ENCODE data around the gene THRSP. TPM values are rescaled to one million over a fixed set of nuclear protein-coding genes. Genes with fewer than 3 reads are reported as not detected.

Gene THRSP
- total and polyA plus RNA-seq, 2 experiments from 2014 or later = not detected

DNA sequence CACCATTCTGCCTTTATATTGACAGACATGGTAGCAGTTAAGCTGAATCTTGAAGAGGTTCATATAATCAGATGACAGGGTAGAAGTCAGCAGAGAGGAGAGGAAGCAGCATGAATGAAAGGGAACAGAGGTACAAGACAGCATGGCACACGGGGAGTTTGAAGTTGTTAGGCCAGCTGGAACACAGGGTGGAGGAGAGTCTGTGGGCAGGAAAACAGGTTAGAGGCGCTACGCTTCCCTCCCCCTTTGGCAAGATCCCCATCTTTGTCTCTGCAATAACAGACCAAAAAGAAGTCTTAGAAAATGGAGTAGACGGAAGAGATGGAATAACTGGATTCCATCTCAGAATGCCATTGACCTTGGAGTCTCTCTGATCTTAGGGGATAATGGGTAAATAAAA lies 36.0 kb downstream of the THRSP start:
- Mint-ChIP-seq H3K9me3 (no peaks in the 10 kb centered on the region), H3K4me1 (no peaks in the 10 kb centered on the region), H3K27ac (no peak overlapping the region), H3K36me3 (ENCODE audit: low read depth) (peaks cover 48% of the 10 kb centered on the region), H3K4me3 (no peak overlapping the region), H3K27me3 (ENCODE audit: insufficient read depth, low read depth, poor library complexity) (peaks cover 3% of the 10 kb centered on the region)
- Histone ChIP-seq H3K4me2 (no peak overlapping the region), H3F3A (replicated peaks; ENCODE audit: low read depth) (no peaks in the 10 kb centered on the region), H3K36me3 (ENCODE audit: insufficient read depth) (peaks cover 30% of the 10 kb centered on the region), H2AFZ (no peak overlapping the region), H4K20me1 (replicated peaks; ENCODE audit: insufficient read depth) (no peaks in the 10 kb centered on the region), H3K27ac (ENCODE audit: low read depth) (no peak overlapping the region), H3K27me3 (ENCODE audit: insufficient read depth) (no peaks in the 10 kb centered on the region), H3K79me2 (replicated peaks; ENCODE audit: insufficient read depth) (no peaks in the 10 kb centered on the region), H3K4me1 (ENCODE audit: insufficient read depth) (no peaks in the 10 kb centered on the region), H3K9me2 (ENCODE audit: insufficient read depth) (no peaks in the 10 kb centered on the region), H3K4me3 (no peak overlapping the region)
- no peak for DNase-seq (ENCODE audit: low spot score)
- TF ChIP-seq, protein P1, sequence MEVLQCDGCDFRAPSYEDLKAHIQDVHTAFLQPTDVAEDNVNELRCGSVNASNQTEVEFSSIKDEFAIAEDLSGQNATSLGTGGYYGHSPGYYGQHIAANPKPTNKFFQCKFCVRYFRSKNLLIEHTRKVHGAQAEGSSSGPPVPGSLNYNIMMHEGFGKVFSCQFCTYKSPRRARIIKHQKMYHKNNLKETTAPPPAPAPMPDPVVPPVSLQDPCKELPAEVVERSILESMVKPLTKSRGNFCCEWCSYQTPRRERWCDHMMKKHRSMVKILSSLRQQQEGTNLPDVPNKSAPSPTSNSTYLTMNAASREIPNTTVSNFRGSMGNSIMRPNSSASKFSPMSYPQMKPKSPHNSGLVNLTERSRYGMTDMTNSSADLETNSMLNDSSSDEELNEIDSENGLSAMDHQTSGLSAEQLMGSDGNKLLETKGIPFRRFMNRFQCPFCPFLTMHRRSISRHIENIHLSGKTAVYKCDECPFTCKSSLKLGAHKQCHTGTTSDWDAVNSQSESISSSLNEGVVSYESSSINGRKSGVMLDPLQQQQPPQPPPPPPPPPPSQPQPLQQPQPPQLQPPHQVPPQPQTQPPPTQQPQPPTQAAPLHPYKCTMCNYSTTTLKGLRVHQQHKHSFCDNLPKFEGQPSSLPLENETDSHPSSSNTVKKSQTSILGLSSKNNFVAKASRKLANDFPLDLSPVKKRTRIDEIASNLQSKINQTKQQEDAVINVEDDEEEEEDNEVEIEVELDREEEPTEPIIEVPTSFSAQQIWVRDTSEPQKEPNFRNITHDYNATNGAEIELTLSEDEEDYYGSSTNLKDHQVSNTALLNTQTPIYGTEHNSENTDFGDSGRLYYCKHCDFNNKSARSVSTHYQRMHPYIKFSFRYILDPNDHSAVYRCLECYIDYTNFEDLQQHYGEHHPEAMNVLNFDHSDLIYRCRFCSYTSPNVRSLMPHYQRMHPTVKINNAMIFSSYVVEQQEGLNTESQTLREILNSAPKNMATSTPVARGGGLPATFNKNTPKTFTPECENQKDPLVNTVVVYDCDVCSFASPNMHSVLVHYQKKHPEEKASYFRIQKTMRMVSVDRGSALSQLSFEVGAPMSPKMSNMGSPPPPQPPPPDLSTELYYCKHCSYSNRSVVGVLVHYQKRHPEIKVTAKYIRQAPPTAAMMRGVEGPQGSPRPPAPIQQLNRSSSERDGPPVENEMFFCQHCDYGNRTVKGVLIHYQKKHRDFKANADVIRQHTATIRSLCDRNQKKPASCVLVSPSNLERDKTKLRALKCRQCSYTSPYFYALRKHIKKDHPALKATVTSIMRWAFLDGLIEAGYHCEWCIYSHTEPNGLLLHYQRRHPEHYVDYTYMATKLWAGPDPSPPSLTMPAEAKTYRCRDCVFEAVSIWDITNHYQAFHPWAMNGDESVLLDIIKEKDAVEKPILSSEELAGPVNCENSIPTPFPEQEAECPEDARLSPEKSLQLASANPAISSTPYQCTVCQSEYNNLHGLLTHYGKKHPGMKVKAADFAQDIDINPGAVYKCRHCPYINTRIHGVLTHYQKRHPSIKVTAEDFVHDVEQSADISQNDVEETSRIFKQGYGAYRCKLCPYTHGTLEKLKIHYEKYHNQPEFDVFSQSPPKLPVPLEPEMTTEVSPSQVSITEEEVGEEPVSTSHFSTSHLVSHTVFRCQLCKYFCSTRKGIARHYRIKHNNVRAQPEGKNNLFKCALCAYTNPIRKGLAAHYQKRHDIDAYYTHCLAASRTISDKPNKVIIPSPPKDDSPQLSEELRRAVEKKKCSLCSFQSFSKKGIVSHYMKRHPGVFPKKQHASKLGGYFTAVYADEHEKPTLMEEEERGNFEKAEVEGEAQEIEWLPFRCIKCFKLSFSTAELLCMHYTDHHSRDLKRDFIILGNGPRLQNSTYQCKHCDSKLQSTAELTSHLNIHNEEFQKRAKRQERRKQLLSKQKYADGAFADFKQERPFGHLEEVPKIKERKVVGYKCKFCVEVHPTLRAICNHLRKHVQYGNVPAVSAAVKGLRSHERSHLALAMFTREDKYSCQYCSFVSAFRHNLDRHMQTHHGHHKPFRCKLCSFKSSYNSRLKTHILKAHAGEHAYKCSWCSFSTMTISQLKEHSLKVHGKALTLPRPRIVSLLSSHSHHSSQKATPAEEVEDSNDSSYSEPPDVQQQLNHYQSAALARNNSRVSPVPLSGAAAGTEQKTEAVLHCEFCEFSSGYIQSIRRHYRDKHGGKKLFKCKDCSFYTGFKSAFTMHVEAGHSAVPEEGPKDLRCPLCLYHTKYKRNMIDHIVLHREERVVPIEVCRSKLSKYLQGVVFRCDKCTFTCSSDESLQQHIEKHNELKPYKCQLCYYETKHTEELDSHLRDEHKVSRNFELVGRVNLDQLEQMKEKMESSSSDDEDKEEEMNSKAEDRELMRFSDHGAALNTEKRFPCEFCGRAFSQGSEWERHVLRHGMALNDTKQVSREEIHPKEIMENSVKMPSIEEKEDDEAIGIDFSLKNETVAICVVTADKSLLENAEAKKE (CRISPR knock-in tag; IDR thresholded peaks at IDR 0.05) = no peak
- TF ChIP-seq CREB1 (CRISPR knock-in tag; IDR thresholded peaks at IDR 0.05; ENCODE audit: low read depth) (no peak), ZNF331 (CRISPR knock-in tag; IDR thresholded peaks at IDR 0.05; ENCODE audit: low read depth) (no peak), STAT1 (IDR thresholded peaks at IDR 0.05; ENCODE audit: unreplicated experiment) (no peak)
- no peak for ATAC-seq

DNA sequence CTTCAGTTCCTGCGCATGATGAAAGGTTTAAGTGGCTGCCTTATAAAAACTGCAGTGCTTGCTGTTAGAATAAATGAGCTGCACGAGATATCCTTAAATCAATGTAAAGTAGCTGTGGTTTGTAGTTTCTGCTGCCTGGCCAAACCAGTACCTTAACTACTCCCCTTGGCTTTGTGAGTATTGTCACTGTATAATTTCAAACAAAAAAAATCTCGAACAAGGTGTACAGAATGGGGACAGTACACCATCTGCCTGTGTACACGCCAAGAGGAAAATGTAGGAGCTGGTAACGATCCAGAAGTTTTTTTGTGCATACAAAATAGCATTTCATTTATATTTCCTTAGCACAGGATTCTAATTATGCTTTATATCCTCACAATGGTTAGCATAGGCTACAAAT lies 36.6 kb downstream of the THRSP start:
- Mint-ChIP-seq H3K27ac (no peak overlapping the region), H3K27me3 (ENCODE audit: insufficient read depth, low read depth, poor library complexity) (peaks cover 3% of the 10 kb centered on the region), H3K4me1 (no peaks in the 10 kb centered on the region), H3K9me3 (no peaks in the 10 kb centered on the region), H3K4me3 (no peak overlapping the region), H3K36me3 (ENCODE audit: low read depth) (peaks cover 44% of the 10 kb centered on the region)
- H2AFZ ChIP-seq = no peak overlapping the region
- no peak overlapping the region for H3K4me3 ChIP-seq
- H3K4me1 ChIP-seq (ENCODE audit: insufficient read depth) = no peaks in the 10 kb centered on the region
- ATAC-seq (no peak), DNase-seq (ENCODE audit: low spot score) (no peak)
- no peak overlapping the region for H3K27ac ChIP-seq (ENCODE audit: low read depth)
- peaks cover 30% of the 10 kb centered on the region for H3K36me3 ChIP-seq (ENCODE audit: insufficient read depth)
- H3K9me2 ChIP-seq (ENCODE audit: insufficient read depth) = no peaks in the 10 kb centered on the region
- H3F3A ChIP-seq (replicated peaks; ENCODE audit: low read depth) = no peaks in the 10 kb centered on the region
- no peaks in the 10 kb centered on the region for H3K79me2 ChIP-seq (replicated peaks; ENCODE audit: insufficient read depth)
- no peak overlapping the region for H3K4me2 ChIP-seq
- no peaks in the 10 kb centered on the region for H3K27me3 ChIP-seq (ENCODE audit: insufficient read depth)
- no peaks in the 10 kb centered on the region for H4K20me1 ChIP-seq (replicated peaks; ENCODE audit: insufficient read depth)
- no peak for TF ChIP-seq CREB1 (CRISPR knock-in tag; IDR thresholded peaks at IDR 0.05; ENCODE audit: low read depth)
- TF ChIP-seq JUNB (IDR thresholded peaks at IDR 0.05; ENCODE audit: unreplicated experiment) = no peak
- TF ChIP-seq, protein P2, sequence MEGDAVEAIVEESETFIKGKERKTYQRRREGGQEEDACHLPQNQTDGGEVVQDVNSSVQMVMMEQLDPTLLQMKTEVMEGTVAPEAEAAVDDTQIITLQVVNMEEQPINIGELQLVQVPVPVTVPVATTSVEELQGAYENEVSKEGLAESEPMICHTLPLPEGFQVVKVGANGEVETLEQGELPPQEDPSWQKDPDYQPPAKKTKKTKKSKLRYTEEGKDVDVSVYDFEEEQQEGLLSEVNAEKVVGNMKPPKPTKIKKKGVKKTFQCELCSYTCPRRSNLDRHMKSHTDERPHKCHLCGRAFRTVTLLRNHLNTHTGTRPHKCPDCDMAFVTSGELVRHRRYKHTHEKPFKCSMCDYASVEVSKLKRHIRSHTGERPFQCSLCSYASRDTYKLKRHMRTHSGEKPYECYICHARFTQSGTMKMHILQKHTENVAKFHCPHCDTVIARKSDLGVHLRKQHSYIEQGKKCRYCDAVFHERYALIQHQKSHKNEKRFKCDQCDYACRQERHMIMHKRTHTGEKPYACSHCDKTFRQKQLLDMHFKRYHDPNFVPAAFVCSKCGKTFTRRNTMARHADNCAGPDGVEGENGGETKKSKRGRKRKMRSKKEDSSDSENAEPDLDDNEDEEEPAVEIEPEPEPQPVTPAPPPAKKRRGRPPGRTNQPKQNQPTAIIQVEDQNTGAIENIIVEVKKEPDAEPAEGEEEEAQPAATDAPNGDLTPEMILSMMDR (conservative IDR thresholded peaks at IDR 0.05; ENCODE audit: low read depth in 2 of 2) = no peak
- no peak for TF ChIP-seq POLR2AphosphoS5 (IDR thresholded peaks at IDR 0.05; ENCODE audit: low read depth)
- no peak for TF ChIP-seq EZH2phosphoT487 (IDR thresholded peaks at IDR 0.05; ENCODE audit: unreplicated experiment)
- TF ChIP-seq ZNF331 (CRISPR knock-in tag; IDR thresholded peaks at IDR 0.05; ENCODE audit: low read depth) = no peak
- TF ChIP-seq NANOG (IDR thresholded peaks at IDR 0.05; ENCODE audit: borderline replicate concordance) = no peak
- TF ChIP-seq, protein P3, sequence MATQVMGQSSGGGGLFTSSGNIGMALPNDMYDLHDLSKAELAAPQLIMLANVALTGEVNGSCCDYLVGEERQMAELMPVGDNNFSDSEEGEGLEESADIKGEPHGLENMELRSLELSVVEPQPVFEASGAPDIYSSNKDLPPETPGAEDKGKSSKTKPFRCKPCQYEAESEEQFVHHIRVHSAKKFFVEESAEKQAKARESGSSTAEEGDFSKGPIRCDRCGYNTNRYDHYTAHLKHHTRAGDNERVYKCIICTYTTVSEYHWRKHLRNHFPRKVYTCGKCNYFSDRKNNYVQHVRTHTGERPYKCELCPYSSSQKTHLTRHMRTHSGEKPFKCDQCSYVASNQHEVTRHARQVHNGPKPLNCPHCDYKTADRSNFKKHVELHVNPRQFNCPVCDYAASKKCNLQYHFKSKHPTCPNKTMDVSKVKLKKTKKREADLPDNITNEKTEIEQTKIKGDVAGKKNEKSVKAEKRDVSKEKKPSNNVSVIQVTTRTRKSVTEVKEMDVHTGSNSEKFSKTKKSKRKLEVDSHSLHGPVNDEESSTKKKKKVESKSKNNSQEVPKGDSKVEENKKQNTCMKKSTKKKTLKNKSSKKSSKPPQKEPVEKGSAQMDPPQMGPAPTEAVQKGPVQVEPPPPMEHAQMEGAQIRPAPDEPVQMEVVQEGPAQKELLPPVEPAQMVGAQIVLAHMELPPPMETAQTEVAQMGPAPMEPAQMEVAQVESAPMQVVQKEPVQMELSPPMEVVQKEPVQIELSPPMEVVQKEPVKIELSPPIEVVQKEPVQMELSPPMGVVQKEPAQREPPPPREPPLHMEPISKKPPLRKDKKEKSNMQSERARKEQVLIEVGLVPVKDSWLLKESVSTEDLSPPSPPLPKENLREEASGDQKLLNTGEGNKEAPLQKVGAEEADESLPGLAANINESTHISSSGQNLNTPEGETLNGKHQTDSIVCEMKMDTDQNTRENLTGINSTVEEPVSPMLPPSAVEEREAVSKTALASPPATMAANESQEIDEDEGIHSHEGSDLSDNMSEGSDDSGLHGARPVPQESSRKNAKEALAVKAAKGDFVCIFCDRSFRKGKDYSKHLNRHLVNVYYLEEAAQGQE (IDR thresholded peaks at IDR 0.05; ENCODE audit: unreplicated experiment) = no peak
- TF ChIP-seq ZNF114 (CRISPR knock-in tag; IDR thresholded peaks at IDR 0.05) = no peak
- no peak for TF ChIP-seq EZH2 (IDR thresholded peaks at IDR 0.05; ENCODE audit: low read depth, unreplicated experiment)
